Peyer's patch (tissue), 4 donors: ENCODE results near the gene SCAMP3. TPM values are rescaled to one million over a fixed set of nuclear protein-coding genes. Genes with fewer than 3 reads are reported as not detected.
A peak's percentile ranks its signal among the peaks of the same experiment; 100 is the strongest.

Source experiments
- DNase-seq, 3 donors: peaks; one replicate each; pipeline ENCODE4 v3.0.0-alpha.2; 2017 to 2019
- H3K27ac ChIP-seq, 4 donors: fragments of 200-600 bp; sonication (generic); one replicate each; pipeline ENCODE4 v1.5.1; 2016 to 2019
- H3K27me3 ChIP-seq, 2 donors: fragments of 200-600 bp; sonication (generic); one replicate each; pipeline ENCODE4 v1.5.1; 2019
- H3K36me3 ChIP-seq, 3 donors: fragments of 200-600 bp; sonication (generic); one replicate each; pipeline ENCODE4 v1.5.1; 2016 to 2019
- H3K4me1 ChIP-seq, 4 donors: fragments of 200-600 bp; sonication (generic); one replicate each; pipeline ENCODE4 v1.5.1; 2016 to 2019
- H3K4me3 ChIP-seq, 4 donors: fragments of 200-600 bp; sonication (generic); 1 replicate in 3 of 4; 2 replicates in 1 of 4; pipeline ENCODE4 v1.5.1; 2016 to 2019; ENCODE audit warnings: mild to moderate bottlenecking in 1 of 4
- H3K9me3 ChIP-seq, 4 donors: fragments of 200-600 bp; sonication (generic); one replicate each; pipeline ENCODE4 v1.5.1; 2016 to 2019; ENCODE audit warnings: mild to moderate bottlenecking in 1 of 4
- CTCF ChIP-seq, 6 experiments: fragments of 450-650 bp in 4 of 6; fragments of 200-600 bp in 2 of 6; sonication (generic) in 1 of 6; IDR thresholded peaks; one replicate each; pipeline ENCODE4 v1.5.1; 2017 to 2019; ENCODE audit warnings: antibody characterized with exemption in 6 of 6, mild to moderate bottlenecking in 3 of 6, moderate library complexity in 1 of 6
- POLR2A ChIP-seq, 2 donors: fragments of 450-650 bp; IDR thresholded peaks; one replicate each; pipeline ENCODE4 v1.5.1; 2017; ENCODE audit warnings: antibody characterized with exemption in 2 of 2, mild to moderate bottlenecking in 2 of 2, moderate library complexity in 2 of 2
- total RNA-seq, 4 donors: library from RNA; depleted of rRNA; stranded (reverse); fragments of >200 nt; gene quantifications; one replicate each; pipeline ENCODE4 v1.1.0, GENCODE V29; 2016

Gene SCAMP3
- total RNA-seq, 4 donors from 2014 or later, result 34.7 to 63.7 (median 49.2) TPM

GRCh38 chr1:155256058-155256852, 5.9 kb downstream of the SCAMP3 start:
- H3K9me3 ChIP-seq, result no peaks in the 10 kb centered on the region
- no peak for TF ChIP-seq POLR2A (IDR thresholded peaks at IDR 0.05)
- peaks cover 7 to 25% (median 15%) of the 10 kb centered on the region in 4 donors for H3K4me1 ChIP-seq
- H3K27ac ChIP-seq, result peak overlapping the region; percentile 81 to 97 (median 89)
- H3K4me3 ChIP-seq, result peak overlapping the region; percentile 68 to 93 (median 83)
- no peaks in the 10 kb centered on the region for H3K27me3 ChIP-seq
- H3K36me3 ChIP-seq, result peaks cover 0 to 24% (median 0%) of the 10 kb centered on the region in 3 donors
- no peak for DNase-seq

- peak; percentile 24 to 57 for TF ChIP-seq POLR2A (IDR thresholded peaks at IDR 0.05)
- no peak for TF ChIP-seq CTCF (IDR thresholded peaks at IDR 0.05)
- H3K36me3 ChIP-seq, result peaks cover 0 to 24% (median 0%) of the 10 kb centered on the region in 3 donors
- H3K27me3 ChIP-seq, result no peaks in the 10 kb centered on the region
- no peaks in the 10 kb centered on the region for H3K9me3 ChIP-seq
- peak within 1 kb of the TSS; percentile 68 to 93 (median 83) for H3K4me3 ChIP-seq
- peaks cover 4 to 24% (median 14%) of the 10 kb centered on the region in 4 donors for H3K4me1 ChIP-seq
- peak; percentile 78 to 93 (median 91) for DNase-seq
- peak within 1 kb of the TSS; percentile 81 to 97 (median 89) for H3K27ac ChIP-seq
These were observed 6.7 kb downstream of the SCAMP3 start, which contains the start of gene ENTREP3 for GRCh38 chr1:155255243-155256007. Gene ENTREP3 (minus strand): TSS chr1:155255483. CDS start chr1:155254877, 606 bp downstream.

GRCh38 chr1:155254714-155255242, 7.4 kb downstream of the SCAMP3 start:
- H3K36me3 ChIP-seq, result peaks cover 0 to 18% (median 0%) of the 10 kb centered on the region in 3 donors
- no peak for DNase-seq
- peak overlapping the region; percentile 68 to 93 (median 83) for H3K4me3 ChIP-seq
- no peaks in the 10 kb centered on the region for H3K9me3 ChIP-seq
- no peaks in the 10 kb centered on the region for H3K27me3 ChIP-seq
- H3K4me1 ChIP-seq, result peaks cover 4 to 27% (median 17%) of the 10 kb centered on the region in 4 donors
- H3K27ac ChIP-seq, result peak overlapping the region; percentile 81 to 97 (median 89)
- no peak for TF ChIP-seq CTCF (IDR thresholded peaks at IDR 0.05)
- no peak for TF ChIP-seq POLR2A (IDR thresholded peaks at IDR 0.05)

GRCh38 chr1:155254228-155254713, 7.9 kb downstream of the SCAMP3 start:
- no peak for TF ChIP-seq CTCF (IDR thresholded peaks at IDR 0.05)
- no peak for TF ChIP-seq POLR2A (IDR thresholded peaks at IDR 0.05)
- Histone ChIP-seq H3K27ac (peak overlapping the region in 3 of 4 donors; percentile 82 to 97 (median 96)), H3K4me1 (peaks cover 4 to 27% (median 17%) of the 10 kb centered on the region in 4 donors), H3K4me3 (peak overlapping the region; percentile 68 to 93 (median 83)), H3K9me3 (no peaks in the 10 kb centered on the region), H3K36me3 (peaks cover 0 to 14% (median 0%) of the 10 kb centered on the region in 3 donors), H3K27me3 (no peaks in the 10 kb centered on the region)
- no peak for DNase-seq

- H3K27me3 ChIP-seq, result no peaks in the 10 kb centered on the region
- DNase-seq, result no peak
- TF ChIP-seq POLR2A (IDR thresholded peaks at IDR 0.05), result no peak
- H3K27ac ChIP-seq, result no peak overlapping the region
- no peaks in the 10 kb centered on the region for H3K9me3 ChIP-seq
- peak overlapping the region in 2 of 4 donors; percentile 89 to 93 for H3K4me3 ChIP-seq
- H3K4me1 ChIP-seq, result peaks cover 4 to 27% (median 17%) of the 10 kb centered on the region in 4 donors
- H3K36me3 ChIP-seq, result peaks cover 0 to 14% (median 0%) of the 10 kb centered on the region in 3 donors
These were observed 8.4 kb downstream of the SCAMP3 start for GRCh38 chr1:155253797-155254196.

GRCh38 chr1:155253208-155253607, 9.0 kb downstream of the SCAMP3 start:
- Histone ChIP-seq H3K36me3 (peaks cover 0 to 10% (median 0%) of the 10 kb centered on the region in 3 donors), H3K27me3 (no peaks in the 10 kb centered on the region), H3K27ac (no peak overlapping the region), H3K4me3 (no peak overlapping the region), H3K4me1 (peaks cover 4 to 27% (median 17%) of the 10 kb centered on the region in 4 donors), H3K9me3 (no peaks in the 10 kb centered on the region)
- no peak for TF ChIP-seq CTCF (IDR thresholded peaks at IDR 0.05)
- no peak for TF ChIP-seq POLR2A (IDR thresholded peaks at IDR 0.05)
- no peak for DNase-seq
